B cell (primary cell): ENCODE results near the gene CCNL1. TPM values are rescaled to one million over a fixed set of nuclear protein-coding genes. Genes with fewer than 3 reads are reported as not detected.

Source experiments
- ATAC-seq: fragments of 200-7000 bp; cut with Tn5 transposase; one replicate; pipeline ENCODE4 v1.10.0; 2021; ENCODE audit warnings: low read depth, mild to moderate bottlenecking, moderate number of reproducible peaks, moderate library complexity
- CTCF ChIA-PET: fragments of 350-600 bp; sonication (Branson Sonifier 250); formaldehyde crosslinking; loops from one replicate; lab custom pipeline; 2021; ENCODE audit warnings: antibody characterized with exemption, inconsistent platforms; lab: Charles Lee
- POLR2A ChIA-PET: fragments of 350-600 bp; sonication (Branson Sonifier 250); formaldehyde crosslinking; loops from one replicate; lab custom pipeline; 2021; ENCODE audit warnings: antibody characterized with exemption; lab: Charles Lee
- DNase-seq: peaks from one replicate; pipeline ENCODE4 v3.0.0; 2013
- H2AFZ ChIP-seq: 2 replicates; pipeline ENCODE4 v1.6.1; 2012; ENCODE audit warnings: mild to moderate bottlenecking, low read depth, low read length; ENCODE audit not compliant: insufficient read depth, poor library complexity, severe bottlenecking
- H3K27ac ChIP-seq, 2 donors: 1 replicate in 1 of 2; 2 replicates in 1 of 2; pipeline ENCODE4 v1.5.1; 2012 to 2013; ENCODE audit warnings: low read length in 2 of 2, mild to moderate bottlenecking in 2 of 2, moderate library complexity in 1 of 2
- H3K27me3 ChIP-seq, 4 experiments: fragments of 200-600 bp in 1 of 4; sonication (generic) in 1 of 4; replicated peaks in 1 of 4; 1 replicate in 2 of 4; 2 replicates in 2 of 4; pipeline versions ENCODE4 v1.6.1 to v1.7.0; 2013 to 2016; ENCODE audit warnings: low read length in 3 of 4, mild to moderate bottlenecking in 2 of 4, mixed read lengths in 1 of 4, moderate library complexity in 1 of 4; ENCODE audit not compliant: insufficient read depth in 4 of 4, control insufficient read depth in 3 of 4; ENCODE audit errors: control extremely low read depth in 1 of 4
- H3K36me3 ChIP-seq, 2 experiments: replicated peaks in 1 of 2; 1 replicate in 1 of 2; 2 replicates in 1 of 2; pipeline versions ENCODE4 v1.6.1 to v1.7.1; 2013; ENCODE audit warnings: low read length in 1 of 2; ENCODE audit not compliant: insufficient read depth in 2 of 2, control insufficient read depth in 1 of 2; ENCODE audit errors: control extremely low read depth in 1 of 2, extremely low read depth in 1 of 2
- H3K4me1 ChIP-seq, 2 donors: fragments of 200-600 bp in 1 of 2; sonication (generic) in 1 of 2; 1 replicate in 1 of 2; 2 replicates in 1 of 2; pipeline versions ENCODE4 v1.5.1 to v1.6.1; 2013 to 2017; ENCODE audit warnings: low read length in 2 of 2; ENCODE audit not compliant: control insufficient read depth in 2 of 2, insufficient read depth in 2 of 2
- H3K4me2 ChIP-seq: replicated peaks from 2 replicates; pipeline ENCODE3; 2012; ENCODE audit warnings: mild to moderate bottlenecking, low read depth, low read length; ENCODE audit not compliant: poor library complexity, severe bottlenecking
- H3K4me3 ChIP-seq, 5 experiments: fragments of 200-600 bp in 1 of 5; sonication (generic) in 1 of 5; 1 replicate in 3 of 5; 2 replicates in 2 of 5; pipeline versions ENCODE4 v1.5.1 to v1.7.0; 2011 to 2016; ENCODE audit warnings: low read length in 4 of 5, mild to moderate bottlenecking in 4 of 5, low read depth in 2 of 5, control low read depth in 1 of 5, moderate library complexity in 1 of 5; ENCODE audit not compliant: insufficient read depth in 1 of 5; ENCODE audit errors: control extremely low read depth in 1 of 5, extremely low read depth in 1 of 5
- H3K79me2 ChIP-seq: fragments of 200-600 bp; sonication (generic); one replicate; pipeline ENCODE4 v1.6.0; 2016; ENCODE audit warnings: low read length; ENCODE audit not compliant: control insufficient read depth, insufficient read depth
- H3K9ac ChIP-seq: fragments of 200-600 bp; sonication (generic); 2 replicates; pipeline ENCODE4 v1.6.1; 2017; ENCODE audit warnings: mild to moderate bottlenecking, low read length, moderate library complexity
- H3K9me3 ChIP-seq, 3 donors: one replicate each; pipeline versions ENCODE4 v1.6.1 to v1.7.1; 2013; ENCODE audit warnings: low read length in 2 of 3; ENCODE audit not compliant: control insufficient read depth in 2 of 3, insufficient read depth in 1 of 3; ENCODE audit errors: control extremely low read depth in 1 of 3
- H4K20me1 ChIP-seq: 2 replicates; pipeline ENCODE4 v1.6.0; 2012; ENCODE audit warnings: mild to moderate bottlenecking, low read length; ENCODE audit not compliant: insufficient read depth, control insufficient read depth, poor library complexity, severe bottlenecking
- H3K27ac Mint-ChIP-seq: one replicate; pipeline ENCODE4 v1.8.0; 2021; ENCODE audit warnings: mixed read lengths
- H3K27me3 Mint-ChIP-seq: one replicate; pipeline ENCODE4 v1.8.0; 2021; ENCODE audit warnings: mixed read lengths
- H3K4me1 Mint-ChIP-seq: one replicate; pipeline ENCODE4 v1.8.0; 2021; ENCODE audit warnings: mixed read lengths
- H3K4me3 Mint-ChIP-seq: one replicate; pipeline ENCODE4 v1.8.0; 2021; ENCODE audit warnings: mixed read lengths
- H3K9me3 Mint-ChIP-seq: one replicate; pipeline ENCODE4 v1.8.0; 2022; ENCODE audit warnings: mixed read lengths; ENCODE audit not compliant: insufficient read depth
- CTCF ChIP-seq: fragments of 200-600 bp; IDR thresholded peaks from one replicate; pipeline ENCODE4 v1.8.0; 2022; ENCODE audit warnings: antibody characterized with exemption, mild to moderate bottlenecking
- EZH2 ChIP-seq: IDR thresholded peaks from 2 replicates; pipeline ENCODE4 v1.6.1; 2012; ENCODE audit warnings: borderline replicate concordance, low read depth, mild to moderate bottlenecking, moderate library complexity, low read length; ENCODE audit not compliant: insufficient read depth, poor library complexity, severe bottlenecking
- WGBS: methylation state at CpG from one replicate; pipeline ENCODE4 v1.1.5; 2013; ENCODE audit warnings: missing lambda C conversion rate; ENCODE audit not compliant: insufficient coverage; 5-methylcytosine and 5-hydroxymethylcytosine counted together
- intact Hi-C: fragments of 100-400 bp; cut with micrococcal nuclease; formaldehyde crosslinking; loops from one replicate; pipeline ENCODE4 v1.10.0; 2022
- polyA plus RNA-seq: library from polyadenylated mRNA; depleted of rRNA; stranded (reverse); fragments of >200 nt; gene quantifications from 2 replicates; pipeline ENCODE4 v1.2.3, GENCODE V29; 2012
- total RNA-seq, 2 donors: library from RNA; stranded (reverse); fragments of 120-200 nt in 1 of 2; gene quantifications; 1 replicate in 1 of 2; 2 replicates in 1 of 2; pipeline versions ENCODE4 v1.2.3 to v1.2.4, GENCODE V29; 2013 to 2022

The CCNL1 gene
- total and polyA plus RNA-seq, 2 donors (not counting 1 experiment from before 2014, with no cell fraction given) = 322 to 655 TPM

- POLR2A ChIA-PET = no interaction called here
These were observed 22.9 kb upstream of the CCNL1 start for GRCh38 chr3:157182879-157183278.

DNA sequence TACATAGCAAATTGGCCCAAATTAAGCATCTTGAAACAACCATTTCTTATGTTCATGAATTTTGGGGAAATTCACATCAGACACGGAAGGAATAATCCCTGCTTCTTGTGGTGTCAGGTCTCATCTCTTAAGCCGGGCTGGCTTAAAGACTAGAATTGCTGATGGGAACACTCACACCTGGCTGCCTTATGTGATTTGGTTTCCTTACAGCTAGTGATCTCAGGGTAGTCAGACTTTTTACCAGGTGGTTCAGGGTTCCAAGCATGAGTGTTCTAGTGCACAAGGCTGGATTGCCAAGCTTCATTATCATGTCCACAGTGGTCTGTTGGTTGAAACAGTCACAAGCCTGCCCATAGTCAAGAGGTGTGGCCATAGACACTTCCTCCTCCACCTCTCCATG lies 20.3 kb upstream of the CCNL1 start:
- no peak overlapping the region for H3K4me2 ChIP-seq
- no peak overlapping the region for H3K27ac Mint-ChIP-seq
- ATAC-seq (no peak), DNase-seq (no peak)
- no peaks in the 10 kb centered on the region for H4K20me1 ChIP-seq
- peaks cover 7 to 21% (median 8%) of the 10 kb centered on the region in 3 donors for H3K9me3 ChIP-seq
- no peak overlapping the region for H2AFZ ChIP-seq
- no peaks in the 10 kb centered on the region for H3K27me3 Mint-ChIP-seq
- H3K79me2 ChIP-seq = peaks cover 85% of the 10 kb centered on the region
- intact Hi-C loops = no loop called here
- POLR2A ChIA-PET = no interaction called here
- peaks cover 4 to 7% of the 10 kb centered on the region in 2 experiments for H3K36me3 ChIP-seq
- CTCF ChIA-PET = interaction anchor here (1.8 kb wide), 1 partner anchor 21 kb away, joined by 4 read pairs; no protein-coding TSS in a partner anchor
- no peak overlapping the region for H3K27ac ChIP-seq
- H3K4me1 Mint-ChIP-seq = peaks cover 14% of the 10 kb centered on the region
- 92% methylated on average over 2 of the region's 2 CpGs for WGBS
- no peaks in the 10 kb centered on the region for H3K27me3 ChIP-seq
- no peak overlapping the region for H3K9ac ChIP-seq
- H3K4me3 ChIP-seq = no peak overlapping the region
- no peak for TF ChIP-seq CTCF
- TF ChIP-seq EZH2 = no peak
- no peak overlapping the region for H3K4me3 Mint-ChIP-seq
- peaks cover 10 to 12% of the 10 kb centered on the region in 2 donors for H3K4me1 ChIP-seq
- H3K9me3 Mint-ChIP-seq = peaks cover 19% of the 10 kb centered on the region

More at GRCh38 chr3:157182879-157183278, 22.9 kb upstream of the CCNL1 start:
- ATAC-seq = no peak
- Histone ChIP-seq H3K79me2 (peaks cover 81% of the 10 kb centered on the region), H3K4me1 (no peaks in the 10 kb centered on the region), H3K4me2 (no peak overlapping the region), H3K27me3 (no peaks in the 10 kb centered on the region), H3K36me3 (peaks cover 4 to 23% of the 10 kb centered on the region in 2 experiments), H3K9ac (no peak overlapping the region), H2AFZ (no peak overlapping the region), H3K27ac (no peak overlapping the region), H4K20me1 (no peaks in the 10 kb centered on the region), H3K4me3 (no peak overlapping the region), H3K9me3 (peaks cover 9 to 37% (median 30%) of the 10 kb centered on the region in 3 donors)
- WGBS = 93% methylated on average over 3 of the region's 3 CpGs
- TF ChIP-seq EZH2 = no peak
- no peak for TF ChIP-seq CTCF
- intact Hi-C loops = no loop called here
- H3K27ac Mint-ChIP-seq = no peak overlapping the region
- peaks cover 30% of the 10 kb centered on the region for H3K9me3 Mint-ChIP-seq
- H3K27me3 Mint-ChIP-seq = no peaks in the 10 kb centered on the region
- H3K4me1 Mint-ChIP-seq = peaks cover 3% of the 10 kb centered on the region
- DNase-seq = no peak
- no peak overlapping the region for H3K4me3 Mint-ChIP-seq
- CTCF ChIA-PET = no interaction called here
